IPS-18c (cell line): ENCODE data around the gene ST14.

Source experiments
- H3K4me3 ChIP-seq: 2 replicates; pipeline ENCODE4 v1.7.0; 2013; ENCODE audit warnings: low read depth, mild to moderate bottlenecking, low read length, moderate library complexity; ENCODE audit not compliant: insufficient read depth
- H3K9me3 ChIP-seq: one replicate; pipeline ENCODE4 v1.6.1; 2013; ENCODE audit warnings: mild to moderate bottlenecking, low read length, moderate library complexity; ENCODE audit not compliant: control insufficient read depth, insufficient read depth

ST14 gene

GRCh38 chr11:130128626-130129025 is 31.0 kb upstream of the ST14 start:
- peaks cover 8% of the 10 kb centered on the region for H3K9me3 ChIP-seq
- no peak overlapping the region for H3K4me3 ChIP-seq

GRCh38 chr11:130129922-130130321 is 29.7 kb upstream of the ST14 start:
- Histone ChIP-seq H3K9me3 (peaks cover 8% of the 10 kb centered on the region), H3K4me3 (no peak overlapping the region)

- H3K9me3 ChIP-seq: peaks cover 8% of the 10 kb centered on the region
- H3K4me3 ChIP-seq: no peak overlapping the region
These were observed 27.4 kb upstream of the ST14 start for GRCh38 chr11:130131961-130132850.

GRCh38 chr11:130133716-130134115 is 25.9 kb upstream of the ST14 start:
- Histone ChIP-seq H3K4me3 (no peak overlapping the region), H3K9me3 (peaks cover 8% of the 10 kb centered on the region)

GRCh38 chr11:130136107-130136506 is 23.5 kb upstream of the ST14 start:
- Histone ChIP-seq H3K4me3 (no peak overlapping the region), H3K9me3 (peaks cover 8% of the 10 kb centered on the region)

GRCh38 chr11:130137999-130138398 is 21.6 kb upstream of the ST14 start:
- Histone ChIP-seq H3K4me3 (no peak overlapping the region), H3K9me3 (no peaks in the 10 kb centered on the region)

GRCh38 chr11:130139401-130139800 is 20.2 kb upstream of the ST14 start:
- H3K4me3 ChIP-seq: no peak overlapping the region
- no peaks in the 10 kb centered on the region for H3K9me3 ChIP-seq

GRCh38 chr11:130141561-130142341 is 17.8 kb upstream of the ST14 start:
- H3K4me3 ChIP-seq: no peak overlapping the region
- H3K9me3 ChIP-seq: no peaks in the 10 kb centered on the region

GRCh38 chr11:130144141-130144540 is 15.4 kb upstream of the ST14 start:
- Histone ChIP-seq H3K4me3 (no peak overlapping the region), H3K9me3 (no peaks in the 10 kb centered on the region)

GRCh38 chr11:130144861-130145281 is 14.7 kb upstream of the ST14 start:
- Histone ChIP-seq H3K4me3 (no peak overlapping the region), H3K9me3 (no peaks in the 10 kb centered on the region)

- Histone ChIP-seq H3K4me3 (no peak overlapping the region), H3K9me3 (no peaks in the 10 kb centered on the region)
These were observed 14.2 kb upstream of the ST14 start for GRCh38 chr11:130145311-130145812.

GRCh38 chr11:130145975-130146776 is 13.4 kb upstream of the ST14 start:
- Histone ChIP-seq H3K9me3 (no peaks in the 10 kb centered on the region), H3K4me3 (peak overlapping the region; percentile 9; the same call in 1 of the 2 replicates)

GRCh38 chr11:130146796-130147195 is 12.8 kb upstream of the ST14 start:
- H3K9me3 ChIP-seq: no peaks in the 10 kb centered on the region
- H3K4me3 ChIP-seq: no peak overlapping the region

GRCh38 chr11:130148796-130149326 is 10.7 kb upstream of the ST14 start:
- no peak overlapping the region for H3K4me3 ChIP-seq
- no peaks in the 10 kb centered on the region for H3K9me3 ChIP-seq

- Histone ChIP-seq H3K9me3 (no peaks in the 10 kb centered on the region), H3K4me3 (no peak overlapping the region)
These were observed 8.8 kb upstream of the ST14 start for GRCh38 chr11:130150790-130151189.

GRCh38 chr11:130151196-130151595 is 8.4 kb upstream of the ST14 start:
- Histone ChIP-seq H3K4me3 (no peak overlapping the region), H3K9me3 (no peaks in the 10 kb centered on the region)
